ENCODE results near the gene TFCP2L1.

GRCh38 chr2:121172456-121172855 lies 112.5 kb downstream of the TFCP2L1 start:
- TF ChIP-seq CTCF (IDR thresholded peaks at IDR 0.05; ENCODE audit: insufficient read depth, low read length, poor library complexity, severe bottlenecking), result no peak
- no peak for TF ChIP-seq EZH2phosphoT487 (conservative IDR thresholded peaks at IDR 0.05; ENCODE audit: low read length)
